ENCODE data around the gene TSPAN31.
"Not testable (repeated sequence)": the region's sequence is repeated elsewhere in the genome, so short reads cannot be mapped to it uniquely, and the experiment has no call there.

The TSPAN31 gene

DNA sequence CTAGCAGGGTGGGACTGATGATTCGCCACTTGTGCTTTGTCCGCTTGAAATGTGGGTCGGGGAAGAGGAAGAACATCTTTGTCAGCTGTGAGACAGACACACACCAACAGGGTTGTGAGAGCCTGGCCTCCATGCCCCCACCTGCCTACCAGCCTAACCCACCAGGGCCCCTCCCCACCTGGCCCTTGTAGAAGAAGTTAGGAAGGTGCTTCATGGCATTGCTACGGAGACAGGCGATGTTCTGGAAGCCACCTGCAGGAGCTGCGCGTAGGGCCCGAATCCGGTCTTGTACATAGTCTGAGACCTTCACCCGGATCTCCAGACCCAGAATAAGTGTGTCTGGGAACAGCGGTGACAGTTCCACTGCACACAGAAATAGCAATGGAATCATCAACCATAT, 24.8 kb downstream of the TSPAN31 start:
- no peak for DNase-seq

DNA sequence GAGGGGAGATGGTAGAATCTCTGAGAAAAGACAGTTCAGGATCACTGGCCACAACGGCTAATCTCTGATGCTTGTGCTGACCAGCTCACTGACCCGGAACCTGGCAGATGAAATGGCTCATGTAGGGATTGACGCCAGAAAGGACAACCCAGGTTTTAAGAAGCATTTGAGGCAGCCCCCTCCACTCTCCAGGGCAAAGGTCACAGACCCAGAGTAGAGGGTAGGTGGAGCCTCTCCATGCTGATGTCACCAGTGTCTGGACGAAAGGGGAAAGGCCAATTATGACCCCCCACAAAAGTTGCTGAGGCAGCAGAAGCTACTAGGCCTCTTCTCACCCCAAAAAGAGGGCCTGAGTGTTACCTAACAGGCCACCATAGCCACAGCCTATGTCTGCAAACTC, 25.9 kb downstream of the TSPAN31 start:
- DNase-seq, result no peak

DNA sequence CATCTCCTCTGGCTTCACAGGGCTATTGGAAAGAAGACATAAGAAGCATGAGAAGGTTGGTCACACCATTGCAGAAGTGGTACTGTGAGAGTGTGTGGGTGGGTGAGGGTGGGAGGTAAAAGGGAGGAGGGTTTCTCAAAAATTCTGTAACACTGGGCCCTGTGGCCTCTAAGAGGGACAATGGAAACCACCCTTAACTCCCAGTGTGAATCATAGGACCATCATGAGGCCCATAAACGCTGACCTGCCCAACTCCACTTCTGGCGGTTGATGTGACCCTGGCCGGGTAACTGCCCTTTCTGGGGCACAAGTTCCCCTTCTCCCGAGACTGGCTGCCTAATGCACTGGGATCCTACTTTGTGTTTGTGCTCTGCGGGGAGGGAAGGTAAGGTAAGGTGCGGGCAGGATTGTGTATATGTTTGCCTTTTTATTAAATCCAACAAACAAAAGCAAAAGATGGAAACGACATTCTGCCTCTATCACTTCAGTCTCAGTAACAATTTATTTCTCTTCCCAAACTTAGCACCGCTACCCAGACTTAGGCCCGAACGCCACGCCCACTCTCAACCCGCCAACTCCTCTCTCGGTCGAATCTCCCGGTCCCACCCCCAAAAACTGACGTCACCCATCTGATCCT, 26.5 kb downstream of the TSPAN31 start:
- peak in 1 of 2 donors; percentile 64 for DNase-seq

DNA sequence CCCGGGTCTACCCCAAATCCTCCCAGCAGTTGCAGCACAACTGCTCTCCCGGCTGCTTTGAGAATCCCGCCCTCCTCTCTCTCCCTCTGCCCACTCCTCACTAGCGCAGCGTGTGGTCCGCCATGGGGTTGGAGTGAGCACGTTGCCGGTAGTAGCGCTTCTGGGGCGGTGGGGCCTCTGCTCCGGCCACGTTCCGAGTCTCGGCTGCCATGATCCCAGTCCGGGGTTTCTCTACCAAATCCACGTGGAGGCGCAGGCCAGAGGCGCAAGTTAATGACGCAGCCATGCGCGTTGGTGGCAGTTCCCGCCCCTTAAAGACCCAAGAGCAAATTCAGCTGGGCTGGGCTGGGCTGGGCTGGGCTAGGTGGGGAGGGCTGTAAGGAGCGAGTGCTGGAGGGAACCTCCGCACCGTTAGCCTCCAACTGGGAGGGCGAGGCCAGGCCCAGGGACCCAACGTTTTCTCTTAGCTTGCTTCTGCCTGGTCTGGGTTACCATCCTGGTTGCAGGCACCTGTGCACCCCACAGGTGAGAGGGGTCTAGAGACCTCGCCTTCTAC, 27.1 kb downstream of the TSPAN31 start, which contains the start of gene METTL1:
Gene METTL1, minus strand, starts transcription at position 233 of the 556 bp plus-strand sequence. Its CDS starts 22 bp downstream, at position 211.
- DNase-seq, result peak; percentile 94

DNA sequence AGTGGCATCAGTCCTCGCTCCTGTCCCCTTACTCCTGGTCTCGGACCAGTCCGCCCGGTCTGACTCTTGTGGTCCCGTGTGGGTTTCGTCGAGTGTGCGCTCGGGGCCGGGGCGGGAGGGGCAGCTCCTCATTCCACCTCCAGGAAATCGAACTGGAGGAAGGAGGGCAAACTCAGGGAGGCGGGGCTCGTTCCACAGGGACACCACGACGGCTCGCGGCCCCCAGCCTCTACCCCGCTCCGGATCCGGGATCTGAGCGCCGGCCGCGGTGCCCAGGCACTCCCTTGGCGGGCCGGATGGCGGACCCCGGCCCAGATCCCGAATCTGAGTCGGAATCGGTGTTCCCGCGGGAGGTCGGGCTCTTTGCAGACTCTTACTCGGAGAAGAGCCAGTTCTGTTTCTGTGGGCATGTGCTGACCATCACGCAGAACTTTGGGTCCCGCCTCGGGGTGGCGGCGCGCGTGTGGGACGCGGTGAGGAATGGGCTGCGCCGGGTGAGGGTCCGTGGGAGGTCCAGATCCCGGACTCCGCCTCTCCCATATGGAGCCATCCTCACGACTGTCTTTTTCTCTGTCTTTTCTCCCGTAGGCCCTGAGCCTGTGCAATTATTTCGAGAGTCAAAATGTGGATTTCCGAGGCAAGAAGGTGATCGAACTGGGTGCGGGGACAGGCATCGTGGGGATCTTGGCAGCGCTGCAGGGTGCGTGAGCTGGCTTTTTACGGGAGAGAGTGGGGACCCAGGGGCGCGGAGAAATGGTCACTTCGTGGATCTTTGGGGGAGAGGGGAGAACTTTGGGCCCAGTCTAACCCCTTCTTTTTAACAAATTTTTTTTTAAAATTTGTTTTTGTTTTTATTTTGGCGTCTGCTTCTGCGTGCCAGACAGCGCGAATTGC, 27.8 kb downstream of the TSPAN31 start, which contains the start of gene EEF1AKMT3:
Gene EEF1AKMT3, plus strand, starts transcription at position 186 of the 894 bp plus-strand sequence. Its CDS starts 111 bp downstream, at position 297.
- peak in 1 of 2 donors; percentile 49 for DNase-seq

DNA sequence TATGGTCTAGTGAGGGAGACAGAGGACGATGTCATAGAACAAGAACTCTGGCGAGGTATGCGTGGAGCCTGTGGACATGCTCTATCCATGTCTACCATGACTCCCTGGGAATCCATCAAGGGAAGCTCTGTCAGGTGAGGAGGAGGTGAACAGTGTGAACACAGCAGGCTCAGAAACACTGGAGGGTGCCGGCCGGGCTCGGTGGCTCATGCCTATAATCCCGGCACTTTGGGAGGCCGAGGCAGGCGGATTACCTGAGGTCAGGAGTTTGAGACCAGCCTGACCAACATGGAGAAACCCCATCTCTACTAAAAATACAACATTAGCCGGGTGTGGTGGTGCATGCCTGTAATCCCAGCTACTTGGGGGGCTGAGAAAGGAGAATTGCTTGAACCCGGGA, 29.8 kb downstream of the TSPAN31 start:
- DNase-seq, result not testable (repeated sequence)

DNA sequence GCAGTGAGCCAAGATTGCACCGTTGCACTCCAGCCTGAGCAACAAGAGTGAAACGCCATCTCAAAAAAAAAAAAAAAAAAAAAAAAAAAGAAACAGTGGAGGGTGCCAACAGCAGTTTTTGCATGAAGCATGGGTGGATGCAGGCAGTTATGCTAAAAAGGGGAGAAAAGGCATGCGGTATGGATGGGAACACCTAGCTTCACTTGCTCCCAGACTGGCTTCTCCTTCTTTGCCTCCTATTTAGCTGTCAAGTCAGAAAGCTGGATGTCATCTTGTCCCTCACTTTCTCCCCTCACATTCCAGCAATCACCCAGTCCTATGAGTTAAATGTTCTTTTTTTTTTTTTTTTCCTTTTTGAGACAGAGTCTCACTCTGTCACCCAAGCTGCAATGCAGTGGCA, 30.2 kb downstream of the TSPAN31 start:
- no peak for DNase-seq

DNA sequence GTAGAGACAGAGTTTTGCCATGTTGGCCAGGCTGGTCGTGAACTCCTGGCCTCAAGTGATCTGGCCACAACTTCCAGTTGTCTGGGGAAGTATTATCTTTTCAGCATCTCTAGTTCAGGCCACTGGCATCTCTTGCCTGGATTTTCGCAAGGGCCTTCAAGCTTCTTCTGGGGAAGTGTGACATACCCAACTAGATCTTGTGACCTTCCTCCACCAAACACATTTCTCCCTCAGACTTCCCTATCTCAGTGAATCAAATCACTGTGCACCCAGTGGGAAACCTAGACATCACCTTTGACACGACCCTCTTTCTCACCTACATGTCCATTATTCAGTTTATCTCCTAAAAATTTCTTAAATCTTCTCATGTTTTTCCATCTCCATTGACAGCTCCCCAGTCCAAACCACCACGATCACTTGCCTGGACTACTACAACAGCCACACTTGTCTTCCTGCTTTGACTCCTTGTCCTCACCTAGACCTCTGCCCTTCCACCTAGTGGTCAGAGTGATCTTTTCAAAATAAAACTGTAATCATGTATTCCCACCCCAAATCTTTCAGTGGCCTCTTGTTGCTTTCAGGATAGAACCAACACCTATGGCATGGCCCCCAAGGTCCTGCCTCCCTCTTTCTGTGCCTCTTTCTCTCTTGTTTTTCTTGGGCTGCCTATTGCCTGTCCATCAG, 30.9 kb downstream of the TSPAN31 start:
- no peak for DNase-seq

DNA sequence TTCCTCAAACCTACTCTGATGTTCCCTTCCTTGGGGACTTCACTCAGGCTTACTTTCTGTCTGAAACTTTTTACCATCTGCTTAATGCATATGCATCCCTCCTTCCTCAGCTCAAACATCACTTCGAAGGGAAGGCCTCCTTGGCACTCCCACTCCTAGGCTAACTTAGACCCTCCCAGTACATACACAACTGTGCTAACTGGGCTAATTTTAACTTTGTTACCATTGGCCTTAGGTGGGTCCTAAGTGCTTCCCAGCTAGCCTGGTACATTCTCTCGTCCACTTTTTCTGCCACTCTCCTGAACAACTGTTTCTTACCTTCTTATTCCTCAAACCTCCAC, 31.4 kb downstream of the TSPAN31 start:
- DNase-seq, result no peak

DNA sequence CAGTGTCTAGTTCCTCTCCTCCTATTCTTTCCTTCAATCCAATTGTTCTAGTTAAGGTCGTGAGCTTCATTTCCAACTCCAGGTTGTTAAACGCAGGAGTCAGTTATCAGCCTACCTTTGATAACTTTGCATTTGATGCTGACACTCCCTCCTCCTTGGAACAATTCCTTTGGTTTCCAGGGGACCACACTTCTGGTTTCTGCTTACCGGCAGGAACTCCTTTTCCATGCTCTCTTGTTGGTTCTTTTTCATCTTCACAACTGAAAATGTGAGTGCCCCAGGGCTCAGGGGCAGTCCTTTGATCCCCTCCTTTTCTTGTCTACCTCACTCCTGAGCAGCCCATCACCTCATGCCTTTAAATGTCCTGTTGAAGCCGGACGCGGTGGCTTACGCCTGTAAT, 32.5 kb downstream of the TSPAN31 start:
- DNase-seq, result no peak

DNA sequence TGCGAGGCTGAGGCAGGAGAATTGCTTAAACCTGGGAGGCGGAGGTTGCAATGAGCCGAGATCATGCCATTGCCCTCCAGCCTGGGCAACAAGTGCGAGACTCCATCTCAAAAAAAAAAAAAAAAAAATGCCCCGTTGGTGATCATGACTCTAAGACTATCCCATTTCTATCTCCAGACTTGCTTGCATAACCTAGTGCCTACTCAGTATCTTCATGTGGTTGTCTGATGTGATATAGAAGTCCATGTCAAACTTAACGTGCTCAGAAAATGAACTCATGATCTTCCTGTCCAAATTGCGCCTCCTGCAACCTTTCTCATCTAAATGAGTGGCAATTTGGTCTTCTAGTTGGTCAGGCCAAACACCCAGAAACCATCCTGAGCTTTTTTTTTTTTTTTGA, 33.1 kb downstream of the TSPAN31 start:
- no peak for DNase-seq

DNA sequence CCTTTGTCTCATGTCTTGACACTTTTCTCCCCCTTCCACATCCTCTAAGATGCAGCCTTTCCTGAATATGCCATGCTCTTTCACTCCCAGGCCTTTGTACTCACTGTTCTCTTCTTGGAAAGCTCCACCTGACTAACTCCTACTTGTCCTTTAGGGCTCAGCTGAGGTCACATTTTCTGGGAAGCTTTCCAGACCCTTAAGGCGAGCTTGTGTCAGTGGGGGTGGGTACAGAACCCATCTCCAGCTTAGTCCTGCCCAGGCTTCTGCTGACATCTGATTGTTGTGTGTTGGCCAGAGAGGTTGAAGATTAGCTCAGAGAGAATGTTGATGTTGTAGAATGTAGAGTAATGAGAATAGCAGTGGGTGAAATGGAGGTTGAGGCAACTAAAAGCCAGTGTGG, 34.9 kb downstream of the TSPAN31 start:
- no peak for DNase-seq

DNA sequence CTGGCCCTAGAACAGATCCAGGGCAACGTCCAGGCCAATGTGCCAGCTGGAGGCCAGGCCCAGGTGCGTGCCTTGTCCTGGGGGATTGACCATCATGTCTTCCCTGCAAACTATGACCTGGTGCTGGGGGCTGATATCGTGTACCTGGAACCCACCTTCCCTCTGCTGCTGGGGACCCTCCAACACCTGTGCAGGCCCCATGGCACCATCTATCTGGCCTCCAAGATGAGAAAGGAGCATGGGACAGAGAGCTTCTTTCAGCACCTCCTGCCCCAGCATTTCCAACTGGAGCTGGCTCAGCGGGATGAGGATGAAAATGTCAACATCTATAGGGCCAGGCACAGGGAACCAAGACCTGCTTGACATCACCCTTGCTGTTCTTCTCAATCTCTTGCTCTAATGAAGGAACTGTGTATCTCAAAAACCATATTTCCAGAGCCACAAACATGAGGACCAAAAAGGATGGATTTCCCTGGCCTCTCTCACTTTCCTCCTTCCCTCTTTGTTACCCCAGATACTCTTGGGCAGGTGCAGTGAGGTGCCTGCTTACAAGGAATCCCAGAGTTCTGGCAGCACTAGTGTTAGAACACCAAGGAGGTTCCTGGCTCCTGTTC, 35.6 kb downstream of the TSPAN31 start:
- DNase-seq, result no peak

DNA sequence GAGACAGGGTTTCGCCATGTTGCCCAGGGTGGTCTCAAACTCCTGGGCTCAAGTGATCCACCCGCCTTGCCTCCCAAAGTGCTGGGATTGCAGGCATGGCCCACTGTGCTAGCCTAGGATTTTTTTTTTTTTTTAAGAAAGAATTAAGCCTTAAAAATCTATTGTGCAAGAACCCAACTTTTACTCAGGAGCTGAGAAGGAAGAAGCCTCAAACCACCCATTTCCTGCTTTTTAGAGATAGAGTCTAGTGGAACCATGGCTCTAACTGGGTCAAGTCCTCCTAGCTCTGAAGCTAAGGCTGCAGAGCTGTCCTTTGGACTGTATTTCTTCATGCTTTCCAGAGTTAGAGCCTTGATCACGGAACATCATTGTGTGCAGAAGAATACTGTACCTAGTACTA, 36.4 kb downstream of the TSPAN31 start:
- no peak for DNase-seq

DNA sequence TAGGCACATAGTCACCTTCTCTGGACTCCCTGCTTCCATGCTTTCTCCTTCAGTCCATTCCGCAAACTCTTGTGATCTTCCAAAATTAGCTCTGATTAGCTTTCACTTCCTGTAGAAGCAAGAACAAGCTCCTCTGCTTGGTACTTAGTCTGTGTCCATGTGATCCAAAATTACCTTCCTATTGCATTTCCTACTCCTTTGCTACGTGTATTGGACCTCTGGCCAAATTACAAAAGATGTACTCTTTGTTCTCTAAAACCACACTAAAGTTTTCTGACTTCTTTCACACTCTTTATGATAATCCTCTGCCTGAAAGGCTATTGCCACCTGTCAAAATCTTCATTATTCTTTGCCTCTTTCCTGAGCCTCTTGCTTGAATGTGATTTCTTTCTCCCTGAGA, 37.0 kb downstream of the TSPAN31 start:
- no peak for DNase-seq

DNA sequence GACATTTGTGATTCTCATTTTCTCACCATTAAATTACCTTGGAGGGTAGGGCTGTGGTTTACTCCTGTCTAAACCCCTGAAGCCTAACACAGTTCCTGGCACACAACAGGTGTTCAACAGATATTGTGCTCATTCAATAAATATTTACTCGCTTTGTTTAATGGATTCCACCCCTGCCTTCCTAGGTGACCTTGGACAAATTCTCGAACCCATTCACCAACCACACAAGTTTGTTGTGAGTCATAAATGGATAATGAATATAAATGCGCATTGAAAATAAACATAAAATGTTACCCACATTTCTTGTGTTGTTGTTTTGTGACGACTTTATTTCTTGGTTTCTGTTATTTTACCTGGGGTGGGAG, 37.4 kb downstream of the TSPAN31 start:
- DNase-seq, result no peak

DNA sequence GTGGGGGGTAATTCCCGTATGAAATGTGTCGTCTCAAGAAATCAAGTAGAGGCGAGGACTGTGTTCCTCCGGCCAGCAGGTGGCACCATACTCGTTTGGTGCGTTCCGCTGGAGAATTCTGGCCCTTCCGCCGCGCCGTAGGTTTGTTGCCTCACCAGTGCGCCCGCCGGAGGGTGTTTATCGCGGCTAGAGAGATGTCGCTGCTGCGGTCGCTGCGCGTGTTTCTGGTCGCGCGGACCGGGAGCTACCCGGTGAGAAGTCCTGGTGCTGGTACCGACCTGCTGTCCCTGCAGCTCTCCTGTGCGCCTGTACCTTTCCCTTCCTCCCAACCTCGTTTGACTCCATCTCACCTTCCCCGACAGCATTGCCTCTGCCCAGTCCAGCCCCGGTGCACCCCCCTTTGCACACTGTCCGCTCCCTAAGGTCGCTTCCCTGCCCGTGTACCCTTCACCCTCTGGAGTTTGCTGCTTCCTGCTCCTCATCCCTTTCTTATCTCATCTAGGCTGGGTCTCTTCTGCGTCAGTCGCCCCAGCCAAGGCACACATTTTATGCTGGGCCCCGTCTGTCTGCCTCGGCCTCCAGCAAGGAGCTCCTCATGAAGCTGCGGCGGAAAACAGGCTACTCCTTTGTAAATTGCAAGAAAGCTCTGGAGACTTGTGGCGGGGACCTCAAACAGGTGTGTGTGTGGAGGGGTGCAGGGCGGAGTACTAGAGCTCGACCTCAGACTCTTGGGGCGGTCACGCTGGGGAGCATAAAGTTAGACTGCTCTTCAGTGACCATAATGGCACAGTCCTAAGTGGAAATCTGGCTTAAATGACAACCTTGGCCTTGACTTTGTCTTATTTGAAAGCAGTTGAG, 38.0 kb downstream of the TSPAN31 start, which contains the start of gene TSFM:
Gene TSFM, plus strand, starts transcription at position 180 of the 858 bp plus-strand sequence. Its CDS starts 15 bp downstream, at position 195.
- DNase-seq, result peak; percentile 85 to 92

DNA sequence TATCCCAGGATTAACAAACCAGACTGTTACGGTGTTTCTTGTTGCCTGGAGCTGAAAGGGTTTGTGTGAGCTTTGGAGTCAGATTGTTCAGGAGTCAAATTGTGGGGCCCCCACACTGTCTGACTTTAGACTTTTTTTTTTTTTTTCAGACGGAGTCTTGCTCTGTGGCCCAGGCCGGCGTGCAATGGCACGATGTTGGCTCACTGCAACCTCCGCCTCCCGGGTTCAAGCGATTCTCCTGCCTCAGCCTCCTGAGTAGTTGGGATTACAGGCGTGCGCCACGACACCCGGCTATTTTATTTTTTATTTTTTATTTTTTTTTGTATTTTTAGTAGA, 38.6 kb downstream of the TSPAN31 start:
- no peak for DNase-seq

DNA sequence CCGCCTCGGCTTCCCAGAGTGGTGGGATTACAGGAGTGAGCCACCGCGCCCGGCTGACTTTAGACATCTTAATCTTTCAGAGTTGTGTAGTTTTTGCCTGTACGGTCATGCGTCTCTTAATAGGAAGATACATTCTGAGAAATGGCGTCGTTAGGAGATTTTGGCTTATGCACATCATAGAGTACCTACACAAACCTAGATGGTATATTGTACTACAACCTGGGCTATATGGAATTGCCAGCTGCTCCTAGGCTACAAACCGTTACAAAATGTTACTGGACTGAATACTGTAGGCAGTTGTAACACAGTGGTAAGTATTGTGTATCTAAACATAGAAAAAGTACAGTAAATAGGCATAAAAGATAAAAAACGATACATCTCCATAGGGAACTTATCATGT, 39.0 kb downstream of the TSPAN31 start:
- no peak for DNase-seq

DNA sequence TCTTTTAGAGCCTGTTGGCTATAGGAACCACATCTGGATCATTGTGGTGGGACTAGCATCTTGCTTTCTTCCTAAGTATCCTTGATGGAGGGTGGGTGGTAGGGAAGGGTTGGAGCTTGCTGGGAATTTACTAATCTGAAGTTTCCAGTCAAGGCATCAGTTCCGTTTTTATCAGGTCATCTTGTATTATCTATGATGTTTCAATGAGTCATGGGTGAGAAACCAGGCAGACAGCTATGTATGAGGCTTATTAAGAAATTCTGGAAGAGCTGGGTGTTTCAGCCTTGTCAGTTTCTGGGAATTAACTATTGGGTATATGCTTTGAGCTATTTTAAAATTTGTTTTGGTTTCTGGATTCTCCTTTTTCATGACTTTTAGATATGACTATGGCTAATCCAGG, 49.1 kb downstream of the TSPAN31 start:
- no peak for DNase-seq

DNA sequence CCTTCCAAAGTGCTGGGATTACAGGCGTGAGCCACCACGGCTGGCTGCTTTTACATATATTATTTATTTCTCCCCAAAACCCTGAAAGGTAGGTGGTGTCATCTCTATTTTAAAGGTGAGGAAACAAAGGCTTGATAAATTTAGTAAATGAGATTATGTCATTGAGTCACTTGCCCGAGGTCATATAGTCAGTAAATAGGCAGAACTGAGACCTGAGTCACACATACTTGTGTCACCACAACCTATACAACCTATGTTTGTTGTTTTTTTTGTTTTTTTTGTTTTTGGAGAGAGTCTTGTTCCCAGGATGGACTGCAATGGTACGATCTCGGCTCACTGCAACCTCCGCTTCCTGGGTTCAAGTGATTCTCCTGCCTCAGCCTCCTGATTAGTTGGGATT, 50.5 kb downstream of the TSPAN31 start:
- no peak for DNase-seq

DNA sequence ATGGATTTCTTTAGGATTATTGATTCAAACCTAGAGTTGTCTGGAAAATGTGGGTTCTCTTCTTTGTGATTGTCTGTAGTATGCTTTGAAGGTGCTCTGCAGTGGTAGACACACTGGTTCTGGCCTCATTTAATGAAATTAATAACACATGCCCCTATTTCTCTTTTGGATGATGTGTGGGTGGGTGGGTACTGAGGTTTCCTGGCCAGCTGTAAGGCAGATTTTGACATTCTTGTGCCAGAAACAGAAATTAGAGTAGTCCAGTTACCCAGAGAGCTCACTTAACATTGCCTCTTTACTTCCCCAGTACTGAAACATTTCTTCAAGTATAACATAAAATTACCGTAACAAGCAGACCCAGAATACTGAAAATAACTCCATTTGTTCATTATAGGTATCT, 52.2 kb downstream of the TSPAN31 start:
- DNase-seq, result no peak

Measured in hippocampal formation (tissue), 2 donors.